Measurements from ENCODE around the gene SAMD14. TPM values are rescaled to one million over a fixed set of nuclear protein-coding genes. Genes with fewer than 3 reads are reported as not detected.

The SAMD14 gene
- total RNA-seq, 1 donor = 4.7 TPM

DNA sequence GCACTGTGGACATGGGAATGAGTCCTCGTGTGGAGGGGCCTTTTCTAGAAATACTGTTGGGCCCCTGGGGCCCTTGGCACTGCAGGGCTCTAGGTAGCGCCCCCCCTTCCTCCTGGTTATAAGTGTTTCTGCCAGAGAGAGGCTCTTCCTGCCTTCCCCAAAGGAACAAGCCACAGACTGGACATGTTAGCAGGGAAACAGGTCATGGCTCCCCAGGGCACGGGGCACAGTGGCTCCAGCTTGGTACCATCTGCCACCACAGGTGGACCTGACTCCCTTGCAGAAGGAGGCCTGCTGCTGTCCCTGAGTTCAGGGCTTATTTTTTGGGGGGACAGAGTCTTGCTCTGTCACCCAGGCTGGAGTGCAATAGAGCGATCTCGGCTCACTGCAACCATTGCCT is 26.0 kb downstream of the SAMD14 start:
- no peak overlapping the region for H3K4me3 ChIP-seq (ENCODE audit: low read depth, low read length)
- no peak for DNase-seq (ENCODE audit: low read depth)
- TF ChIP-seq, protein P1, sequence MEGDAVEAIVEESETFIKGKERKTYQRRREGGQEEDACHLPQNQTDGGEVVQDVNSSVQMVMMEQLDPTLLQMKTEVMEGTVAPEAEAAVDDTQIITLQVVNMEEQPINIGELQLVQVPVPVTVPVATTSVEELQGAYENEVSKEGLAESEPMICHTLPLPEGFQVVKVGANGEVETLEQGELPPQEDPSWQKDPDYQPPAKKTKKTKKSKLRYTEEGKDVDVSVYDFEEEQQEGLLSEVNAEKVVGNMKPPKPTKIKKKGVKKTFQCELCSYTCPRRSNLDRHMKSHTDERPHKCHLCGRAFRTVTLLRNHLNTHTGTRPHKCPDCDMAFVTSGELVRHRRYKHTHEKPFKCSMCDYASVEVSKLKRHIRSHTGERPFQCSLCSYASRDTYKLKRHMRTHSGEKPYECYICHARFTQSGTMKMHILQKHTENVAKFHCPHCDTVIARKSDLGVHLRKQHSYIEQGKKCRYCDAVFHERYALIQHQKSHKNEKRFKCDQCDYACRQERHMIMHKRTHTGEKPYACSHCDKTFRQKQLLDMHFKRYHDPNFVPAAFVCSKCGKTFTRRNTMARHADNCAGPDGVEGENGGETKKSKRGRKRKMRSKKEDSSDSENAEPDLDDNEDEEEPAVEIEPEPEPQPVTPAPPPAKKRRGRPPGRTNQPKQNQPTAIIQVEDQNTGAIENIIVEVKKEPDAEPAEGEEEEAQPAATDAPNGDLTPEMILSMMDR (IDR thresholded peaks at IDR 0.05; ENCODE audit: insufficient read depth, low read depth, low read length) = no peak

DNA sequence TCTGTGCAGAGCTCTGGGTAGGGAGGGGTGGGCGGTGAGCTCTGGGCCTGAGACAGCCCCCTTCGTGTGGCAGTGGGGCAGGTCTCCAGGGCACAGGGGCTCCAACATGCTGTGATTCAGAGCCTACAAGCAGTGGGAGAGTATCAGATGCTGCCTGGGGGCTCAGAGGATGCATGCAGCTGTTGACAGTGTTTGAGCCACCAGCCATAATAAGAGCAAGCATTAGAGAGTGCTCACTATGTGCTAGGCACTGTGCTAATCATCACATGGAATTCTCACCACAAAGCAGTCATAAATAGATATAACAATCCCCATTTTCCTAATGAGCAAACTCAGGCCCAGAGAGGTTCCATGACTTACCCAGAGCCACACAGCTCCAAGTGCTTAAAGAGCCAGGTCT is 26.7 kb downstream of the SAMD14 start:
- H3K4me3 ChIP-seq (ENCODE audit: low read depth, low read length) = no peak overlapping the region
- TF ChIP-seq, protein P1 (IDR thresholded peaks at IDR 0.05; ENCODE audit: insufficient read depth, low read depth, low read length) = no peak
- DNase-seq (ENCODE audit: low read depth) = no peak

DNA sequence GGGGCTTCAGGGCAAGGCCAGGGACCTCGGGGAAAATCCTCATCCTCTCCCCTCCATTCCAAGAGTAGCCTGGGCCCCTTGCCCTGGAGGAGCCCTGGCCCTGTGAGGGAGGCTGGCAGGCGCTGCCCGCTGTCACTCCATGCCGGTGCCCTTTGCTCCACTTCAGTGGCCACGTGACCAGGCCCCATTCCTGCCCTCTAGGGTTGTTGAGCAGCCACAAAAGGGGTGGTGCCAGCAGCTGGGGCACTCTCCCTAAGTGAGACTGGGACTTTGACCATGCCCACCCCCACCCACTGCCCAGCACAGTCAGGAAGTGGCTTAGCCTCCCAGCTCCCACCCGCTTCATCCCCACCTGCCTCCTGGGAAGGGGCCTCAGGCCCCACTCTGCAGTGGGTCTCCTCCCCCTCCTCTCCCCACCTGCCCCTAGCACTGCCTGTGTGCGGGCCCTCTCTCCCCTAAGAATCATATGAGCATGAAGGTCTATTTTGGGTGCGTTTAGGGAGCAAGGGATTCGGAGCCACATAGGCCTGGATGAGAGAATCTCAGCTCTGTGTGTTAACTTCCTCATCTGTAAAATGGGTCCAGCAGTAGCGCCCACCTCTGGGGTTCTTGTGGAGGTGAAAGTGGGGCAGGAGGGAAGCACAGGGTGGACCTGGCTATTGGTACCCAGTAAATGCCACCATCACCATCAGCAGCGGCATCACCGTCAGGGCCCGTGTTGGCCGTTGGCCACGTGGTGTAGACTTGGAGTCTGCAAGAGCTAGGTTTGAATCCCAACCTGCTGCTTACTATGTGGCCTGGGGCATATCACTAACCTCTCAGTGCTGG is 27.6 kb downstream of the SAMD14 start:
- DNase-seq (ENCODE audit: low read depth) = no peak

DNA sequence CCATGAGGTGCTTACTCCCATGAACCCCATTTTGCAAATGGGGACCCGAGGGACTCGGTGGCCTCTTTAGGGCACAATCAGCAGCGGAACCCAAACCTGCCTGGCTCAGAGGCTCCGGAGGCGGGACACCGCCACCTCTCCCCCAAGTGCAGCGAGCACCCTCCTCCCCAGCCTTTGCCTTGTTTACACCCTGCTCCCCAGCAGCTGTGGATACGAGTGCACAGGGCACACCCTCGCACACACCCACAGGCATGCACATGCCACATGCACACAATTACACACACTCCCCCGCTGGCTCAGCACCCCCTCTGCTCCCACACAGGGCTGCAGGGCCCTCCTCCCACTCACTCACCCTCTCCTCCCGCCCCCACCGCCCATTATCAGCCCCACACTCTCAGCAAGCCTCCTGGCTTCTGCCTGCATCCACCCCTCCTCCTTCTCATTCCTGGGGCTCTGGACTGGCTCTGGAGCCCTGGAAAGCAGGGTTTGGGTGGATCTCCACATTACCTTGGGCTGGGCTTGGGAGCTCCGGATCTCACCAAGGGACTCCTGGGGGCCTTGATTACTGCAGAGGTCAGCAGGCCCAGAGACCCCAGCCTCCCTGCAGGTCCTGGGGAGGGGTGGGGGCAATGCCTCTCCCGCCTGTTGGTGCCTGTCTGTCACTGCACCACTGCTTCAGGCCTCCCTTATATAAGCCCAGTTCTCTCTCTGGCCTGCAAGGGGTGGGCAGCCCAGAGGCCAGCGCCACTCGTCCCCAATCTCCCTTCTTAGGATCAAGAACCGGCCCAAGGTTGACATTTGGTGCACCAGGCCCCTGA is 28.4 kb downstream of the SAMD14 start:
- TF ChIP-seq, protein P1 (IDR thresholded peaks at IDR 0.05; ENCODE audit: insufficient read depth, low read depth, low read length) = peak; percentile 14
- H3K4me3 ChIP-seq (ENCODE audit: low read depth, low read length) = no peak overlapping the region
- DNase-seq (ENCODE audit: low read depth) = peak; percentile 67

More for the DNA sequence above, 27.6 kb downstream of the SAMD14 start:
- TF ChIP-seq, protein P1 (IDR thresholded peaks at IDR 0.05; ENCODE audit: insufficient read depth, low read depth, low read length) = no peak
- H3K4me3 ChIP-seq (ENCODE audit: low read depth, low read length) = no peak overlapping the region

DNA sequence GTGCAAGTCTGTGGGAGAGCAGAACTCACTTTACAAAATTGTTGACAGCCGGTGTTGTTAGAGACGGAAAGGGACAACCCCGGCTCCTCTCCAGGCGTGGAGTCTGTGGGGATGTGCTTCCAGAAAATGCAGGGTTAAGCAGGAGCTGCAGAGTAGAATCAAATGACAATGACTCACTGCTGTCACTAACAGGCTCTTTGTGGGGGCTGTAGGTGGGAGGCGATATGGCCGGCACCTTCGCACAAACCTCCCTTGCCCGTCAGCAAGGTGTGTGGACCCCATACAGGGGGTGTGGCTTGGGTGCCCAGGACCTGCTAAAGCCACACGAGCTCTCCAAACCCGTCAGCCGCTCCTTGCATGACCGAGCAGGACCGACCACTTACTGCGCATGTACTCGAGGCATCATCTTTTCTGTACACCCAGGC is 29.0 kb downstream of the SAMD14 start:
- DNase-seq (ENCODE audit: low read depth) = peak; percentile 33
- TF ChIP-seq, protein P1 (IDR thresholded peaks at IDR 0.05; ENCODE audit: insufficient read depth, low read depth, low read length) = no peak
- H3K4me3 ChIP-seq (ENCODE audit: low read depth, low read length) = no peak overlapping the region

DNA sequence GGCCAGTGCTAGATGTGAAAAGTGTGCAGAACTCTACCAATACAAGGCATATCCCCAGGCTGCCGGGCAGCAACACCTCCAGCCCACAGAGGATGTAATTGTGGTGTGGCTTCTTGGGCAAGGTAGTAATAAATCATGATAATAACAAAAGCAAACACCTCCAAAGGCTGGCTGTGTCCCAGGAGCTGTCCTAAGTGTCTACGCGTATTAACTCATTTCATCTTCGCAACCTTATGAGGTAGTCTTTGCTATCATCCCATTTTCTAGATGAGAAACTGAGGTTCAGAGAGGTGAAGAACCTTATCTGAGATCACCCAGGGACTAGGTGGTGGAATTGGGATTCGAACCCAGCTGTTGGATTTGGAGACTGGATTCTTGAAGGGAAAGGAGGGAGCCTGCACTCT is 29.5 kb downstream of the SAMD14 start:
- TF ChIP-seq, protein P1 (IDR thresholded peaks at IDR 0.05; ENCODE audit: insufficient read depth, low read depth, low read length) = no peak
- no peak for DNase-seq (ENCODE audit: low read depth)
- H3K4me3 ChIP-seq (ENCODE audit: low read depth, low read length) = no peak overlapping the region
